Thyroid gland (tissue), 4 donors: Measurements from ENCODE around the gene NRG3.

Experiments
- POLR2A ChIP-seq, 2 donors: fragments of 450-650 bp; IDR thresholded peaks; one replicate each; pipeline ENCODE4 v1.6.1; 2017; ENCODE audit warnings: antibody characterized with exemption in 2 of 2, mild to moderate bottlenecking in 2 of 2, moderate library complexity in 1 of 2
- TF ChIP-seq, protein P1 (sequence below), 6 experiments: fragments of 200-600 bp in 3 of 6; fragments of 450-650 bp in 3 of 6; sonication (generic) in 3 of 6; IDR thresholded peaks; one replicate each; pipeline ENCODE4 v1.5.1; 2016 to 2019; ENCODE audit warnings: antibody characterized with exemption in 6 of 6, mild to moderate bottlenecking in 2 of 6, inconsistent platforms in 1 of 6, moderate library complexity in 1 of 6

DNA sequence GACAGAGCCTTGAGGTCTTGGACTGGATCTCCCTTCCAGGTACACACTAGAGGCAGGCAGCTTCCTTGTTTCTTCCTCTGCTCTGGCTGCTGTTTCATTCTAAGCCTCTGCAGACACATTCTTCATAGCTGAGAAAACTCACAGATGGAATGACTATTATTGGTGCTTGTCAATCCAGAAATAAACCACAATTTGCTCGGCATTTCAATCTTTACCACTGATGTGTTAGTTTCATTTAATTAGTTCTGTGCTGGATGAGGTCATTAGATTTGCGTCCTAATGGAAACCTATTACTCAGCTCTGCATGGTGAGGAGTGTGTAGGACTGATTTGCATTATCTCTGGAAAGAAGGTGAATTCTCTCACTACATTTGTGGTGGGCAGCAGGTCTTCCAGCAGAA is 392.5 kb downstream of the NRG3 start:
- TF ChIP-seq, protein P1, sequence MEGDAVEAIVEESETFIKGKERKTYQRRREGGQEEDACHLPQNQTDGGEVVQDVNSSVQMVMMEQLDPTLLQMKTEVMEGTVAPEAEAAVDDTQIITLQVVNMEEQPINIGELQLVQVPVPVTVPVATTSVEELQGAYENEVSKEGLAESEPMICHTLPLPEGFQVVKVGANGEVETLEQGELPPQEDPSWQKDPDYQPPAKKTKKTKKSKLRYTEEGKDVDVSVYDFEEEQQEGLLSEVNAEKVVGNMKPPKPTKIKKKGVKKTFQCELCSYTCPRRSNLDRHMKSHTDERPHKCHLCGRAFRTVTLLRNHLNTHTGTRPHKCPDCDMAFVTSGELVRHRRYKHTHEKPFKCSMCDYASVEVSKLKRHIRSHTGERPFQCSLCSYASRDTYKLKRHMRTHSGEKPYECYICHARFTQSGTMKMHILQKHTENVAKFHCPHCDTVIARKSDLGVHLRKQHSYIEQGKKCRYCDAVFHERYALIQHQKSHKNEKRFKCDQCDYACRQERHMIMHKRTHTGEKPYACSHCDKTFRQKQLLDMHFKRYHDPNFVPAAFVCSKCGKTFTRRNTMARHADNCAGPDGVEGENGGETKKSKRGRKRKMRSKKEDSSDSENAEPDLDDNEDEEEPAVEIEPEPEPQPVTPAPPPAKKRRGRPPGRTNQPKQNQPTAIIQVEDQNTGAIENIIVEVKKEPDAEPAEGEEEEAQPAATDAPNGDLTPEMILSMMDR (IDR thresholded peaks at IDR 0.05), result no peak
- no peak for TF ChIP-seq POLR2A (IDR thresholded peaks at IDR 0.05)
